HG02588 (cell line): ENCODE measurements around the gene WDFY3.

Source experiments
- ATAC-seq: cut with Tn5 transposase; IDR thresholded peaks from one replicate; pipeline ENCODE4 v1.9.1; 2021; ENCODE audit warnings: mild to moderate bottlenecking, moderate library complexity; ENCODE audit not compliant: unreplicated experiment

The WDFY3 gene

DNA sequence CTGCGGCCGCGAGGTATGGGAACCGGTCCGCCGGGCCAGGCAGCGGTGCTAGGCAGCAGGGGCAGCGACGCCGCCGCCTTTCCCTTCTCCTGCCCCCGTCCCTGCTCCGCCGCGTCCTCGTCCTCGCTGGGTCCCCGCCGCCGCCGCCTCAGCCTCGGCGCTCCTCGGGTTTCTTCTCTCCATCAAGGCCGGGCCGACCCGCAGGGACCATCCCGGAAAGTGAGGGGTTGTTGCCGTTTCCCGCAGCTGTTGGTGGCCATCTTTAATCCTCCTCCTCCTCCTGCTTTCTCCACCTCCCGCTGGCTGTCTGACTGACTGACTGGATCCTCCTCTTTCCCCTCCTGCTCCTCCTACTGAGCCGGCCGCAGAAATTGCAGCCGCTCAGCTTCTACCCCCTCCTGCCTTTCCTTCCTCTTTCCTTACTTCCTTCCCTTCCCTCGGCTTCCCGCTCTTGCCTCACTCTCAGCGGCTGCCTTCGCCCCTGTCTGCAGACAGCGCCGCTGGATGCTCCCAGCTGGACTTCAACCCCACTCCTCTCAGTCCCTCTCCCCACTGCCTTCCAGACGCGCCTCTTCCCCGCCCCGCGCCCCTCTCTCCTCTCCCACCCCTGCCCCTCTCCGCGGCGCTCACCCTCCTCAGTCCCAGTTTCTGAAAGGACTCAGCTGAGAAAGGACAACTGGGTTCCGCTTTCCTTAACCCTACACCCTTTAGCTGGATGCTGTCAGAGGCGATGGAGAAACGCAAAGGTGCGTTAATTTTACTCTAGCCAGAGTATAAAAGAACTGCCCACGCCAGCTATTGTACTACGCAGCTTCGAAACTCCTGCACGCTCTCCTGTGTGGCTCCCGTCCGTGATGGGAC is at the start of gene WDFY3:
WDFY3 (minus strand) TSS at position 309 of the 861 bp plus-strand sequence. CDS start 106,099 bp downstream, outside the sequence.
- ATAC-seq: peak; percentile 52

DNA sequence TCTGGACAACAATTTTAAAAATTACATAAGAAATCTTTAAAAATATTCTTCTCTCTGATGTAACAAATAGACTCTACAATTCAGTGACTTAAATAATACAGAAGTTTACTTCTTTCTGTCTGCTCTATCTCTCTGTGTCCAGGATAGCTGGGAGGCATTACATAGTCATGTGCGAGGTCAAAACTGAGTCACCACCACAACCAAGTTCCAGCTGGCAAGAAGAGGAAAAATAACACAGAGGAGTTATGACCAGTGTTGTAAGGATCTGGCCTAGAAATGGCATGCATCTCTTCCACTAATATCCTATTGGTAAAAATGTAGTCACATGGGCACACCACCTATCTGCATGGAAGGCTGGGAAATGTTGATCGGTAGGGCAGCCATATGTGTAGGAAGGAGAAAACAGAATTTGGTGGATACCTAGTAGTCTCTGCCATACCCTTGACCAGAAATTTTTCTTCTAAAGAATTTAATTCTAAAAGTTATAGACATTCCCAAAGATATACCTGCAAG is 39.4 kb upstream of the WDFY3 start:
- ATAC-seq: no peak

DNA sequence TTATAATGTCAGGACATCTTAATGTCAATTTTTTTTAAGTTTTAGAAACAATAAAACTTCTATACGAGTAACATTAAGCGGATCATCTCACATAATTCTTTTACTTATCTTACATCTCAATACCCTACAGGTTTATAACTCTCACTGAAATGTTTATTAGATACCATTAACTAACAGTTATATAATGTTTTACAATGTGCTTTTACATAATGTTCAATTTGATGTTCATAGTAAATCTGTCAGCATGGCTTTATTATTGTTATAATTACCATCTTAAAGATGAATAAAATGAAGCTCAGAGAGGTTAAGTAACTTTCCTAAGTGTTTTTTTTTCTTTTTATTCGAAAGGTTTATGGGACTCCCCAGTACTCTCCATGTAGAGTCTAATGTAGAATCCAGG is 33.9 kb upstream of the WDFY3 start:
- no peak for ATAC-seq

DNA sequence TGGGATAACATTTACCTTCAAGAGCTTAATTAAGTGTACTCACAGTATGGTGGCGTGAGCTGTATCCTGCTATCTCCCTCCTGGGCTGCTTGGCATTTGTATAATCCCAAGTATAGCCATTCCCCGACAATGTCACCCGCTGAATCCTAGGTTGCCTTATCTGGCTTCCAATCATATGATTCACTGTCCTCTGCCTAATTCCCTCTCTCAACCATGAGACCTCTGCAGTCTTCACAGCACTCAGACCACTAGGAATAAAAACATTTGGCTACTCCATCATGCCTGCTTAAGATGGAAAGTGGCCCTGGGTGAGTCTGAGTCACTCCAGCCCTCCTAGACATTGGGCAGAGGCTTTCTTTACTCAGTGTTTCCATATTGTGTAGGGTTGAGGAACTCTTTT is 28.9 kb upstream of the WDFY3 start:
- no peak for ATAC-seq

DNA sequence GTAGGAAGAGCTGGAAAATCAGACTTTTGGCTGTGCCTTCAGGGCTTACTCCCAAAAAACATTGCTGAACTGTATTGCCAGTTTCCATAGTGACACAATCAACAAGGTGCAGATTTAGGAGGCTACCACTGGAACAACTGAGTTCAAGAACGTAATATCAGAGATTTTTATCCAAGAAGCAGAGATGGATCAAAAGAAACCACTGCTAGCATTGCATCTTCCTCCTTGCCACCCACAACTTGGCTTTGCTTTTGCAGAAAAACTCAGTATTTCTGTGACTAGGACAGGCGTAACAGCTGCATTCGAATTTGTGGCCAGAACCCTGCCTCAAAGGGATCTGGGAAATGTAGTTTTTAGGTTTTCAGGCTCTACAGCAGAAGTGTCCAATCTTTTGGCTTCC is 27.8 kb upstream of the WDFY3 start:
- no peak for ATAC-seq

- no peak for ATAC-seq
These were observed 19.5 kb upstream of the WDFY3 start for GRCh38 chr4:84985952-84986351.

- ATAC-seq: no peak
These were observed 10.9 kb upstream of the WDFY3 start for GRCh38 chr4:84977396-84977795.

GRCh38 chr4:84973856-84974255 is 7.4 kb upstream of the WDFY3 start:
- no peak for ATAC-seq

DNA sequence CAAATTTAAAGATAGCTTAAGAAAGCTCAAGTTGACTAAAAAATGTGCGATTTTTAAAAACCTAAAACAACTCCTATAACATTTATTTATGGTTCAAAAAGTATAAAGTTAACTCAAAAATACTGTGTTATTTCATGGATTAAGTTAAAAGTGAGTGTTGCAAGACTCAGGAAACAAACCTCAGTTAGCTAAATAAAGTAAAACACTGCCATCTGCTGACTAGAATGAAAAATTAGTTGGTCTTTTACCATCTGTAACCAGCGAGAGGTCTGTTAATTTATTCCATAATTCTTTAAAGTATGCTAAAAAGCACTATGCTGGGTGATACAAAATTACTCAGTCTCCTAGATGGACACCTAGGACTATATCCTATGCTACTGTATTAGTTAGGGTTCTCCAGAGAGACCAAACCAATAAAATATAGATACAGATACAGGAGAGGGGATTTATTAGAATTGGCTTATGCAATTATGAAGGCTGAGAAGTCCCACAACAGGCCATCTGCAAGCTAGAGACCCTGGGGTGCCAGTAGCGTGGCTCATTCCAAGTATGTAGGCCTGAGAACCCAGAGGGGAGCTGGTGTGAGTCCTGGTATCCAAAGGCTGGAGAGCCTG is 4.9 kb upstream of the WDFY3 start:
- ATAC-seq: no peak

DNA sequence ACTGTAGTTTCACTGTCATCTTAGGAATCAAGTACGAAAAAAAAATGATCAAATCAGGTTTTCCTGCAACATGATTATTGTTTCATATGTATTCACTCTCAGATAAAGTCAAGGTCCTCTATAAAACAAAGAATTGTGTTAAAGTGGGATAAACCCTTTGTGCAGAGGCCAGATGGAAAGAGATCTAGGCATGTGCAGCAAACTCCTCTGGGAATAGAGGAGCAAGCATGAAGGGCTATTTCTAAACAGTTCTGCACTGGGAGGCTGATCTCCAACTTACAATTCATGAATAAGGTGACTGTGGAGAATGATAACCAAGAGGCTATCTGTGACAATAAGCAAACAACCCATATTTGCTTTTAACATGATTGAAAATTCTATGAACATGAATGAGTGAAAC is 2.4 kb upstream of the WDFY3 start:
- ATAC-seq: no peak

DNA sequence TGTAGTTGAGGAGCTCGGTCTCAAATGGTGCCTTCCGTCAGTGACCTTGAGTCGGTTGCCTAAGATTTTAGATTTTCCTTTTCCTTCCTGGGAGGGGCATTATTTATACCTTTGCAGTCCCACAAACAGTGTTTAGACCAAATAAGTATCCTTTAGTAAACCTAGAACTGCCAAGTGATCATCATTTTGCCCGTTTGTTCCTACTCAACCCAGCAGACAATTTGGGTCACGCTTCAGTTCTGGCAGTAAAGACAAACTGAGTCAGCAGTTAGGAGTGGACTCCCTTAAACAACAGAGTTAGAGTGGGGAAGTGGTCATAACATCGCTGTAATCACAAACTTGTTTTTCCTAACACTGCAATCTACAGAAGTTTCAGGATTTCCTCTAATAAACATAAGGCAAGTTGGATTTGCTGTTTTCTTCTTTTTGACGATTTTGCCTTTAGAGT is 777 bp upstream of the WDFY3 start:
- ATAC-seq: no peak

GRCh38 chr4:84965553-84966381 is 723 bp downstream of the WDFY3 start:
- ATAC-seq: peak; percentile 31

GRCh38 chr4:84964995-84965552 is 1.4 kb downstream of the WDFY3 start:
- no peak for ATAC-seq

DNA sequence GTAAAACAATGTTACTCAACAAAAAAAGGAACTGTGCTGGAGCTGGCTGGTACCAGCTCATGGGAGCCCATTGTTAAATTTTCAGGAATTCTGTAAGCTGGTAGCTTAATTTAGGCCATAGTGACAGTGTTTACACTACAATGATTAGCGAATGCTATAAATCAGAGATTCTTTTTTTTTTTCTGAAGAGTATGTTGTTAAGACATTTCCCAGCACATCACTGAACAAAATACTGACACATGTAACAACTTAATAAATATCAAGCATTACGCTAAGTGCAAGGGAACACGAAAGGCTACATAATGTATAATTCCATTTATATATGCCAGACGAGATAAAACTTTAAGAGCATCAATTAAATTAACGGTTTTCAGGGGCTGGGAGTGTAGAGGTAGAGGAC is 4.4 kb downstream of the WDFY3 start:
- ATAC-seq: no peak

GRCh38 chr4:84958434-84958833 is 8.1 kb downstream of the WDFY3 start:
- no peak for ATAC-seq

GRCh38 chr4:84957514-84958420 is 8.7 kb downstream of the WDFY3 start:
- ATAC-seq: no peak

DNA sequence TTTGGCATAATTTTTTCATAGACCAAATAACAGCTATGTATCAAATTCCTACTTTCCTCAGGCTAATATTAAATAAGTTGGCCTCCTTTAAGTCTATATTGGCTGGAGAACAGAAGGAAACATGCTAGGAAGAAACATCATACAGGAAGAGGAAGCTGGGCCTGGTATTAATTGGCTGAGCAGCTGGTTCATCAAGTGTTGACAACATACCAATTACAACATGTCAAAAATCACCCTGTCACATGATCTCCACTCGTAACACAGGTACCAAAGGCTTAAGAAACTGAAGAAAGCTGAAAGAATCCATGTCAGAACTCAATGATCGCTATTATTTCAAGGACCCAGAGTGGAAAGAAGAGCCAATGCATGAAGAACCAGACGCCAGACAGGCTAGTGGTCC is 10.5 kb downstream of the WDFY3 start:
- no peak for ATAC-seq

GRCh38 chr4:84954982-84955567 is 11.4 kb downstream of the WDFY3 start:
- ATAC-seq: no peak

- ATAC-seq: no peak
These were observed 13.7 kb downstream of the WDFY3 start for GRCh38 chr4:84952776-84953175.

DNA sequence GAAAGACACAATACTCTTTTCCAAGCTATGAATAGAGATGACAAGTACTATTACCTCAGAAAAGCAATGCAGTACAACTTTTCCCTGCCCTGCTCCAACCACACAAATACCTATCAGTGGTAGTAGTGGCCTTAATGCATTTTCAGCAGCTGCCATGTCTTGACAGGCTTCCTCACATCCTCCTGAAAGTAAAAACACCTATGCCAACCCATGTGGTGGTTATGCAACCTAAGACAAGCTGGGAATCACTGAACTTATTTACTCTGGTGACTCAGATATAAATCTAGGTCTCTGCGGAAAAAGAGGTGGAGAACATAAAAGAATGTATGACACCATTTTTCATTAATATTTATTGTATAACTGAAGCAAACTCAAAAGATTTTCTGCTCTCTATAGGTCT is 14.5 kb downstream of the WDFY3 start:
- ATAC-seq: no peak
